ENCODE data around the gene CD320.

Gene CD320

DNA sequence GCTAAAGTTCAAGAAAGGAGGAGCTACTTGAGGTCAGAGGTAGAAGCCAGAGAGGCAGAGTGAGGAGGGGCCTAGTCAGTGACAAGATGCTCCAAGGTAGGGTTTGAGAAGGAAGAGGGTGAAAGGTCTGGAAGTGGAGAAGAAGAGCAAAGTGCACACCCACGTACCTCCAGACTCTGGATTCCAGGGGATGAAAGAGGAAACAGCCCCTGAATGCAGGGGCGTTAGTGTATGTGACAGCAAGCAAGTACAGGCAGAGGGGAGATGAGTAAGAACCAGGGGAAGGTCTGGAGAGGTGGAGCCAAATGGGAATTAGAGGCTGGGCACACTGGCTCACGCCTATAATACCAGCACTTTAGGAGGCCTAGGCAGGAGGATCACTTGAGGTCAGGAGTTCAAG is 21.8 kb upstream of the CD320 start:
- H3K4me3 ChIP-seq (ENCODE audit: low read depth, low read length) = no peak overlapping the region
- DNase-seq (ENCODE audit: low read depth) = no peak
- TF ChIP-seq CTCF (IDR thresholded peaks at IDR 0.05; ENCODE audit: control insufficient read depth, extremely low read depth, insufficient read depth) = no peak

GRCh38 chr19:8325454-8325853 is 17.3 kb upstream of the CD320 start:
- no peak overlapping the region for H3K4me3 ChIP-seq (ENCODE audit: low read depth, low read length)
- no peak for DNase-seq (ENCODE audit: low read depth)
- no peak for TF ChIP-seq CTCF (IDR thresholded peaks at IDR 0.05; ENCODE audit: control insufficient read depth, extremely low read depth, insufficient read depth)

GRCh38 chr19:8324186-8325050 is 16.3 kb upstream of the CD320 start:
- no peak overlapping the region for H3K4me3 ChIP-seq (ENCODE audit: low read depth, low read length)
- TF ChIP-seq CTCF (IDR thresholded peaks at IDR 0.05; ENCODE audit: control insufficient read depth, extremely low read depth, insufficient read depth) = 0 out of 2 replicates have a peak, but pooled peaks have one; percentile 5
- no peak for DNase-seq (ENCODE audit: low read depth)

DNA sequence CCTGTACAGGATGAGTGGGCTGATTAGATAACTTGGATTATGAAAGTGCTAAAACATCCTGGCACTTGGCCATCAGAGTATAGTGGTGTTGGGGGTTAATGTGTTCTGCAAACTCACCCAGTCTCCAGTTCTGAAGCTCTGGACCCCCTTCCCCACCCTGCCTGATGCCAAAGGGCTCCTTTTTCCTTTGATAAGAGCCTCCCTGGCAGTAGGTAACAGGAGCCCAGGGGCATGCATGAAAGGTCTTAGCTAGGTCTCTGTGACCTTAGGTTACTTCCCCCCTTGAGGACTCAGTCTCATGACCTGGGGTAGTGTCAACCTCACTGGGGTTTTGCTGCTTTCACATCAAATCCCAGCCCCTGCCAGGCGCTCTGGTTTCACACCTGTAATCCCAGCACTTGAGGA is 15.6 kb upstream of the CD320 start:
- H3K4me3 ChIP-seq (ENCODE audit: low read depth, low read length) = no peak overlapping the region
- no peak for DNase-seq (ENCODE audit: low read depth)
- no peak for TF ChIP-seq CTCF (IDR thresholded peaks at IDR 0.05; ENCODE audit: control insufficient read depth, extremely low read depth, insufficient read depth)

DNA sequence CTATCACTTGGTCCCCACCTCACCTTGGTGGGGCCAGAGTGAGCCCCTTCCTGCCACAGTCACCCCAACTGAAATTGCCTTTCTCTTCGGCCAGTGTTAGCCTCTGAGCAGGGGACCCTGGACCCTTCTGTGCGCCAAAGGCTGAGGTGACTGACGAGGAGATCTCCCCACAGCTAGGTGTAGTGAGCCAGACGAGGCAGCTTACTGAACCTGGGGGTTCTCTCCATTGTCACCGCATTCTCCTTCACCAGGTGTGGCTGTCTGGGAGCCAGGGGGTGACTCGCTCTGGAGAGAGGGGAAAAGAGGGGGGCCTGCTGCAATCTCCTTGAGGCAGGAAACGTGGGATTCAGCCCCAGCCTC is 14.5 kb upstream of the CD320 start:
- no peak for TF ChIP-seq CTCF (IDR thresholded peaks at IDR 0.05; ENCODE audit: control insufficient read depth, extremely low read depth, insufficient read depth)
- no peak for DNase-seq (ENCODE audit: low read depth)
- peak overlapping the region; percentile 94 for H3K4me3 ChIP-seq (ENCODE audit: low read depth, low read length)

DNA sequence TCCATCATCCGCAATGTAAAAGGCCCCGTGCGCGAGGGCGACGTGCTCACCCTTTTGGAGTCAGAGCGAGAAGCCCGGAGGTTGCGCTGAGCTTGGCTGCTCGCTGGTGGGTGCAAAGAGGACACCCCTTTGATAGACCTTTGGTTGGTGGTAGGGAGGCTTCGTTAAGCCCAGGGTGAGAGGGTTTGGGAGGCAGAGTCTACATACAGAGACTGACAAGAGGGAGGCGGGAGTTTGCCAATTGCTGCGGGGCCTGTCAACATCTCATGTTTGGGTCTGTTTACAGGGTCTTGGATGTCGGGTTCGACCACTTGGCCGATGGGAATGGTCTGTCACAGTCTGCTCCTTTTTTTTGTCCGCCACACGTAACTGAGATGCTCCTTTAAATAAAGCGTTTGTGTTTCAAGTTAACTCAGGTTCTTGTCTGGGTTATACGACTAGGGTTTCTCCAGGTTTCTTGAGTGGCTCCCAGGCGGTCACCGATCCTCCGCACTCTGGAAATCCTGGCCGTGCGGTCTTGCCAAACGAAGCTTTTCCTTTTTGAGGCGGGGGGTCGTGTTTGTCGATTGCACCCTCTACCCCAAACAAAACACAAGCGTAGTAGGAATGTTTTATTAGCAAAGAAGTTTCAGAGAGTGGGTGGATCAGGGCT is 14.0 kb upstream of the CD320 start:
- H3K4me3 ChIP-seq (ENCODE audit: low read depth, low read length) = peak overlapping the region; percentile 94
- DNase-seq (ENCODE audit: low read depth) = no peak
- TF ChIP-seq CTCF (IDR thresholded peaks at IDR 0.05; ENCODE audit: control insufficient read depth, extremely low read depth, insufficient read depth) = no peak
